DND-41 (cell line): Measurements from ENCODE around the gene DNAJC10.

Experiments
- EZH2 ChIP-seq: IDR thresholded peaks from 3 replicates; pipeline ENCODE4 v1.6.1; 2012; ENCODE audit warnings: borderline replicate concordance, low read depth, mild to moderate bottlenecking, moderate library complexity, low read length, inconsistent platforms; ENCODE audit not compliant: severe bottlenecking
- TF ChIP-seq, protein P1 (sequence below): IDR thresholded peaks from 2 replicates; pipeline ENCODE4 v1.5.1; 2012; ENCODE audit warnings: borderline replicate concordance, low read length, moderate library complexity, mild to moderate bottlenecking; ENCODE audit not compliant: poor library complexity, severe bottlenecking; ENCODE audit errors: extremely low read depth

- TF ChIP-seq, protein P1, sequence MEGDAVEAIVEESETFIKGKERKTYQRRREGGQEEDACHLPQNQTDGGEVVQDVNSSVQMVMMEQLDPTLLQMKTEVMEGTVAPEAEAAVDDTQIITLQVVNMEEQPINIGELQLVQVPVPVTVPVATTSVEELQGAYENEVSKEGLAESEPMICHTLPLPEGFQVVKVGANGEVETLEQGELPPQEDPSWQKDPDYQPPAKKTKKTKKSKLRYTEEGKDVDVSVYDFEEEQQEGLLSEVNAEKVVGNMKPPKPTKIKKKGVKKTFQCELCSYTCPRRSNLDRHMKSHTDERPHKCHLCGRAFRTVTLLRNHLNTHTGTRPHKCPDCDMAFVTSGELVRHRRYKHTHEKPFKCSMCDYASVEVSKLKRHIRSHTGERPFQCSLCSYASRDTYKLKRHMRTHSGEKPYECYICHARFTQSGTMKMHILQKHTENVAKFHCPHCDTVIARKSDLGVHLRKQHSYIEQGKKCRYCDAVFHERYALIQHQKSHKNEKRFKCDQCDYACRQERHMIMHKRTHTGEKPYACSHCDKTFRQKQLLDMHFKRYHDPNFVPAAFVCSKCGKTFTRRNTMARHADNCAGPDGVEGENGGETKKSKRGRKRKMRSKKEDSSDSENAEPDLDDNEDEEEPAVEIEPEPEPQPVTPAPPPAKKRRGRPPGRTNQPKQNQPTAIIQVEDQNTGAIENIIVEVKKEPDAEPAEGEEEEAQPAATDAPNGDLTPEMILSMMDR: no peak
- TF ChIP-seq EZH2: no peak
These were observed 2.4 kb downstream of the DNAJC10 start for GRCh38 chr2:182718459-182718858.
